GM19467 (cell line): Measurements from ENCODE around the gene PTGFR.

Experiments used
- ATAC-seq: cut with Tn5 transposase; IDR thresholded peaks from one replicate; pipeline ENCODE4 v1.9.1; 2021; ENCODE audit warnings: mild to moderate bottlenecking, moderate library complexity; ENCODE audit not compliant: unreplicated experiment

Gene PTGFR

DNA sequence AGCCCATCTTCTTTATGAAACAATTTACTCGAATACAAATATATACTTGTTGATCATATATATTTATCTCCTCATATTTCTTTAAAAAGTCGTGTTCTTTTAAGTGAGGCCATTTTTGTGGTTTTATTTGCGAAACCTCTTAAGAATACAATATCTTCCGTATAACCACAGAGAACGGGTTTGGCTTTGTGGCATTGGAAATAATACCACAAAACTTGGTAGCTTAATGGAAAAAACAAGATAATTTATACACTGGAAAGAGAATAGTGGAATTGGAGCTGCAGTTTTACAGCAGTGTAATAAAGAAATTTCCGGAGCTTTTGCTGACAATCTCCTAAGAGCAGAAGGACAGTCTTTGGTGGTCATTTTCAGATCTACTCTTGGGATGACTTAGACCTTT lies 29.4 kb downstream of the PTGFR start:
- ATAC-seq: no peak

DNA sequence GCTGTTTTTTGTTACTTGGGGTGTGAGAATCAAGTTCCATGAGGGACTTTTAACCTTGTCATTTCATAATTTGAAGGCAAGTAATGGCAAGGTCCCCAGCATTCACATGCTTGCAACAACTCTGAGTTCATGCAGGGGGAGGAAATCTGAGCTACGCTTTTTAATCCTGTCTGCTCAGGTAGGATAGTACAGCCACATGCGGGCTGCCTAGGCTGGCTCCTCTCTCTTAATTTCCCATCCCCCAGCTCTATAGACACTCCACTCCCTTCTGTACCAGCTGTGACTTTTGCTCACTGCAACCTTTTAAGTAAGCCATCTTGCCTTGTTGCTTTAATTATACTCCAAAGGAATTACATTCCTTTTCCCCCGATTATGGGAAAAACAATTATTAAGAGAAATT lies 30.1 kb downstream of the PTGFR start:
- ATAC-seq: no peak

DNA sequence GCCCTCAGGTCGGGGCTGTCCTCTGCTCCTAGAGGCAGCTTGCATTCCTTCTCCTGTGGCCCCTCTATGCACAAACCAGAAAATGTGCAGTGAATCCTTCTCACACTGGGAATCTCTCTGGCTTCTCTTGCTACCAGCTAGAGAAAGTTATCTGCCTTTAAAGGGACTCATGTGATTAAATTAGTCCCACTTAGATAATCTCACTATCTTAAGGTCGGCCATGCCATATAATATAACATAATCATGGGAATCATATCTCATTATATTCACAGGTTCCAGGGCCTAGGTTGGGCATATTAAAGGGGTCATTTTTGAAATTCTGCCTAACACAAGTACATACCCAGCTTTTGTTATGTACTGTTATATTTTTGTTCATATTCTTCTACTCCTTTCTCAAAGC lies 31.4 kb downstream of the PTGFR start:
- no peak for ATAC-seq

DNA sequence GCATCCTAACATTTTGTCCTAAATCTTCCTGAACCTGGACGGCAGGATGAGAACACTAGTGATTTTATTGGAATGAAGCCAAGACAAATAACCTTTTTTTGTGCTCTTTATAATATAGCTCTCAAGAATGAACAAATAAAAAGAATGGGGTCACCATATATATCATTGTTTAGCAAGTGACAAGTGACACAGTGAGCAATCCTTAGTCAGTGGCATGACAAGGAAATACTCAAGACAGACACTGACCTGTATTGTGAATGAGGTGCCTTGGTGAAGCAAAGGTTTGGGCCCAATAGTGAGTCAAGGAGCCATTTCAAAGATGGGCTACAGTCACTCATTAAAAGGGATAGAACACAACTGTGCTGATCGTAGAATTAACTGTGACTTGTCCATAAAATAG lies 35.7 kb downstream of the PTGFR start:
- no peak for ATAC-seq

DNA sequence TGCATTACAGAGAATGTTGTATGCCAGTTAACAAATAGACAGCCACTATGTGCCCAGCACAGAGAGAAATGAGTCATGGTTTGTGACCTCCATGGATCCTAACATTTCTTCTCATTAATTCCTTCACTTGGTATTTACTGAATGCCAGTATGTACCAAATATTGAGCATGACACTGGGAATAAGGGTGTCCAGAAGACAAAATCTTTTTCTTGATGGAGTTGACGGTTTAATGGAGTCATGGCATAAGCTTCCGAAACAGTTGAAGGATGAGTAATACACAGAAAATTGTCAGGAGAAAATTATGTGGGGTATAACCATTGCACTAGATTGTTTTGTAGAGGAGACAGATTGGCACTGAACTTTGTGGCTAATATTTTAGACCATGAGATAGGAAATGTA lies 36.9 kb downstream of the PTGFR start:
- no peak for ATAC-seq

DNA sequence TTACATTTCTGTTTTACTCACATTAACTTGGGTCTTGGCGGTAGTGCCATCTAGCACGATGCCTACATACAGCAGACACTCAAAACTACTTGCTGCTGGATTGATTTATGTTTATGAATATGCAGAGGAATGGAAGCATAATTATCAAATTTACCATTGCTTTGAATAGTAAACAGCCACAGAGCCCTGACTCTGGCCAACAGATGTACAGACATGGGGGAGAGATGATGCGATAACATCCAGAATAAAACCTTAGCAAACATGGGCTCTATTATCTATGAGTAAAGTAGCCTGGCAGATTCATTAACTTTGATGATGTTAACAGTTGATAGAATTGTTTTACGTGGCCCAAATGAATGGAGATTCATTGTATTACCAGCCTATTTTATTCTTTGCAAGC lies 42.8 kb downstream of the PTGFR start:
- no peak for ATAC-seq

DNA sequence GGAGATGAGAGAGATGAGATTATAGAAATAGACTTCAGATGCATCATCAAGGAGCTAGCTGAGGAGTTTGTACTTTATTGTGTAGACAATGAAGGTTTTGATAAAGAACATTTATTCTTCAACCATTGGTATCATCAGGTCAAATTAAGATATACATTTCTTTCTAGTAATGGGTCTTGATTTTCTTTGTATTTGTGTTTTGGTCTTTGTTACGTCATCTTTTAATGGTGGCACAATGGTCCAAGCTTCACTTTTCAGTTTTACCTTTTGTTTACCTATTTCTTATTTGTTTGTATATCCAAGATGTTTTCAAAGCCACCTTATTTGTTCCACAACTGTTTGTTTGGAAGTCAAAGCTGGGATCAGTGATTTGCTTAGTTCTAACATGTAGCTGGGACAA lies 44.5 kb downstream of the PTGFR start:
- no peak for ATAC-seq

DNA sequence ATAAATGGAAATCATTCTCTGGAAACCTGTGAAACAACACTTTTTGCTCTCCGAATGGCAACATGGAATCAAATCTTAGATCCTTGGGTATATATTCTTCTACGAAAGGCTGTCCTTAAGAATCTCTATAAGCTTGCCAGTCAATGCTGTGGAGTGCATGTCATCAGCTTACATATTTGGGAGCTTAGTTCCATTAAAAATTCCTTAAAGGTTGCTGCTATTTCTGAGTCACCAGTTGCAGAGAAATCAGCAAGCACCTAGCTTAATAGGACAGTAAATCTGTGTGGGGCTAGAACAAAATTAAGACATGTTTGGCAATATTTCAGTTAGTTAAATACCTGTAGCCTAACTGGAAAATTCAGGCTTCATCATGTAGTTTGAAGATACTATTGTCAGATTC lies 45.7 kb downstream of the PTGFR start:
- no peak for ATAC-seq

DNA sequence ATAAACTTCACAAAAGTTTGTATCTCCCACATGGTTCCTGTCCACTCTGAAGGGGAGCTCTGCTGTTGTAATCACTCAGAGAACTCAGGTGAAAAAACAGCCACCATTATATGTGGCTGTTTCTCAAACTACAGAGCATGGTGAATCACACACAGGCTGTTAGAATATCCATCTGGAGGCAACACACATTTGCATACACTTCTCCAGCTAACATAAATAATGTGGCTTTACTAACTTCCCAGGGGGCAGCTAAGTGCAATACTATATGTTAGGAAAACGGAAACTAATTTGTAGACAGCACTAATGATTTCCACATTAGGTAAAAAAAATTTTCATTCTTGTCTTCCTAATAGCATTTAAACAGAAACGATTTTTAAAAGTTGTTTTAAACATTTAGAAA lies 49.3 kb downstream of the PTGFR start:
- no peak for ATAC-seq

DNA sequence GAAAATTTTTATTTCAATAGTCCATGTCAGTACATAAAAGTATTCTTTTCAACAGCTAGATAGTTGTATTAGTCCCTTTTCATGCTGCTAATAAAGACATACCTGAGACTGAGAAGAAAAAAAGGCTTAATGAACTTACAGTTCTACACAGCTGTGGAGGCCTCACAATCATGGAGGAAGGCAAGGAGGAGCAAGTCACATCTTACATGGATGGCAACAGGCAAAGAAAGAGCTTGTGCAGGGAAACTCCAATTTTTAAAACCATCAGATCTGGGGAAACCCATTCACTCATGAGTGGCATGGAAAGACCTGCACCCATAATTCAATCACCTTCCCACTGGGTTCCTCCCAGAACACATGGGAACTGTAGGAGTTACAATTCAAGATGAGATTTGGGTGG lies 50.7 kb downstream of the PTGFR start:
- ATAC-seq: no peak

DNA sequence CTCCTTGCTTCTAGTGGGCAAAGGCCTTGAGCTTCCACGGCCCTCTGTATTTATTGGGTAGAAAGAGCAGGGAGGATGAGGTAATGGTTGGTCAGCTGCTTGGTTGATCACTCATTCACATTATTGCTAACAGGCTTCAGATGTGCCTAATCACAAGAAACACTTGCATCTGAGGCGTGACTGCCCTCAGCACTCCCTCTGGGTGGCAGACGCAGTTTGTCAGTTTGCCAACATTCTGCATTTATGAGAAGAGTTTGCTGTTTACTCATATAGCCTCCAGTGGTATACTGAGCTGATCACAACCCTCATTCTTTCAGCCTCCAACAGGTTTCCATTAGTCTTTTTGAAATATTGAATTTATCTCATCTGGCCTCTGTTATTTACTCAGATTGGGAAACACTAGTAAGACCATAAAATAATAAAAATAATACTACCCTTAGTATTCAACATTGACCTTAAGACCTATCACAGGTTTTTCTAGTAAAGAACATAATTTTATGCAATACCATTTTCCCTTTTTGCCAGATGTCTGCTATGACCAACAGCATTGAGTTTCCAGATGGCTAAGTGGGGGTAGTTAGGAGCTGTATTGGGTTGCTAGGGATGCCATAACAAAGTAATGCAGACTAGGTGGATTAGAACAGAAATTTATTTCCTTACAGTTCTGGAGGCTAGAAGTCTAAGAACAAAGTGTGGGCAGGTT lies 53.3 kb downstream of the PTGFR start:
- no peak for ATAC-seq

DNA sequence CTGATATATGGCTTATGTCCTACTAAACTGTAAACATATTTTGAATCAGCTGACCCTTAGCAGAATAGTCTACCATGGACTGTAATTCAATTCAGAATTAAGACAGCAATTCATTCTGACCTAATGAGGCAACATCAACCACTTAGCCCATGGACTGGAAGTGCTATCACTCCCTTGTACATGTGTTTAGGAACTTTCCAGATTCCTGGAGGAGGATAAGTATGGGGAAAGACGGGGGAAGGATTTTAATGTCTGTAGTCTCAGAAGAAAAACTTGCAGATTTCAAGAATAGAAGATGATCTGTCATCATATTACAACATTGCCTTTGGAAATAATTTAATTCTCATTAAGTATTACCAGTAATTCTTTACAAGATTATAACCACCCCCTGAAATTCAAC lies 56.3 kb downstream of the PTGFR start:
- no peak for ATAC-seq

DNA sequence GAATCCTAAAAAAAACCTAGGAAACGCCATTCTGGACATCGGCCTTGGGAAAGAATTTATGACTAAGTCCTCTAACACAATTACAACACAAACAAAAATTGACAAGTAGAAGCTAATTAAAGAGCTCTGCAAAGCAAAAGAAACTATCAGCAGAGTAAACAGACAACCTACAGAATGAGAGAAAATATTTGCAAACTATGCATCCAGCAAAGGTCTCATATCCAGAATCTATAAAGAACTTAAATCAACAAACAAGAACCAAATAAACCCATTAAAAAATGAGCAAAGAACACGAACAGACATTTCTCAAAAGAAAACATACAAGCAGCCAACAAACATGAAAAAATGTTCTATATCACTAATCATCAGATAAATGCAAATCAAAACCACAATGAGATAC lies 58.6 kb downstream of the PTGFR start:
- no peak for ATAC-seq

DNA sequence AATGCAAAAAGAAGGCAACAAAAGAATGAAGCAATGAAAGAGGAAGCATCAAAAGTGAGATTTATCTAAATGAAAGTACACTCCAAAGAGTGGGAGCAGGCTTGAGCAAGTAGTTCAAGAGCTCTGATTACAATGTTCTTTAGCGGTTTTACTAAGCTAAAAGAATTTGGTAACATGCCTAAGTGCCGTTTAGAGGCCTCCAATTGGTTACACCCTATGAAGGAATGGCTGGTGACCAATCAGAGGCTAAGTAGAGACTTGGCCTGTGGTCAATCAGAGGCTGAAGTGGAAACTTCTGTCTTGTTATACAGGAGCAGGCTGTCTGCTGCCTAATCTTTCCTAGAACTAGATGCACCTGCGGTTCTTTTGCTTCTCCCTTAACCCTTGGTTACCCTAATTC lies 59.1 kb downstream of the PTGFR start:
- ATAC-seq: no peak

DNA sequence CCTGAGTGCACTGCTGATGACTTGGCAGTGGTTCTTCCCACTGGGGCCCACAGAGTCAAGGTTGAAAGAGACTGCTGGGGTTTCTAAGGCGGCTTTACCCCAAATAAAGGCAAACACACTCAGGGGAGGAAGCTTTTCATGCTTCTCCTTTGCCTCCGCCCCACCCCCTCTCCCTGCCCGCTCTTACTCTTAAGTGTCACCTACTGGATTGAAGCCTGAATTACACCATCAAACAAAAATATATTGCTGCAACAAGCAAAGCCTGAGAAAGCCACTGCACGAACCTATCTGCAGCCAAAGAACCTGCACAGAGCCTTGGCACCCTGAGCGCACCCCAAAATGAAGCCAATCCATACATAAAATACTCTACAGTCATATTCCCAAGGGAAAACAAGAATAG lies 63.1 kb downstream of the PTGFR start:
- no peak for ATAC-seq

DNA sequence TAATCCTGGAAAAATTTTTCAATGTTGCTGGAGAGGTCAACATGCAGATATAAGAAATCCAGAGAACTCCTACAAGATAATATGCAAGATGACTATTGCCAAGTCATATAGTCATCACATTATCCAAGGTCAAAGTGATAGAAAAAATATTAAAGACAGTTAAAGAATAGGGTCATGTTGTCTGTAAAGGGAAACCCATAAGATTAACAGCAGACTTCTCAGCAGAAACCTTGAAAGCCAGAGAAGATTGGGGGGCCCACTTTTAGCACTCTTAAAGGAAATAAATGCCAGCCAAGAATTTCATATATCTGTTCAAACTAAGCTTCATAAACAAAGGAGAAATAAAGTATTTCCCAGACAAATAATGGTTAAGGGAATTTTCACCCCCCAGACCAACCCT lies 64.1 kb downstream of the PTGFR start:
- no peak for ATAC-seq

DNA sequence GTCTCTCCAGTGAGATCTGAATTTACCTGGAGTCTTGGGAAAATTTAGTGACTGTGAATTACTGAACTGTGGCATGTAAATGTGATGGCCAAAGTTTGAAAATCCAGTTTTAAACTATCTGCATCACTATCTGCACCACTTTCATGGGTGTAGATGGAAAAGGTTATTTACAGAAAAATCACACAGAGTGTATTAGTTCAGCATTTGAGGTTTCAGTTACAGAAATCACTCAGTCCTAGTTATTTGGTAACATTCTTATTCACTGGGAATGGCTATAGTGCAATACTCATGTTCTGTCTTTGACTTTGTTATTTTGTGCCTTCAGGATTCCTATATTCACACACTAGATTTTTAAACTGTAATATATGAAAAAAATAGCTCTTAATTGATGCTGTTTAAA lies 68.9 kb downstream of the PTGFR start:
- no peak for ATAC-seq

DNA sequence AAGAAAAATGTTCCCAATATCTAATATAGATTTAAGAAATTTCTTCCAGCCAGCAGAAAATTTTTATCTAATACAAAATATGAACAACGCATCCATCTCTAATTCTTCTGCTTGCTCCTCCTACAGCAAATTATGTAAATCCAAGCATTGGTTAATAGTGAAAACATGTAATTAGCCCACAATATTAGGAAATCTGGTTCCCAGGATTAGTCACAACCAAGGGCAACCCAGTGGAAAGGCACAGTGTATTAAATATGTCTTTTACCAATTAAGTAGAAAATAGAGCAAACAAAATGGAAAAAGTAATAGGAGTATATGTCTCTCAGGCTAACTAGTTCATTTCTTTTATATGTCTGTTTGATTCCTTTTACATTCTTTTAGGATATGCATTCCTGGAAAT lies 70.0 kb downstream of the PTGFR start:
- no peak for ATAC-seq

DNA sequence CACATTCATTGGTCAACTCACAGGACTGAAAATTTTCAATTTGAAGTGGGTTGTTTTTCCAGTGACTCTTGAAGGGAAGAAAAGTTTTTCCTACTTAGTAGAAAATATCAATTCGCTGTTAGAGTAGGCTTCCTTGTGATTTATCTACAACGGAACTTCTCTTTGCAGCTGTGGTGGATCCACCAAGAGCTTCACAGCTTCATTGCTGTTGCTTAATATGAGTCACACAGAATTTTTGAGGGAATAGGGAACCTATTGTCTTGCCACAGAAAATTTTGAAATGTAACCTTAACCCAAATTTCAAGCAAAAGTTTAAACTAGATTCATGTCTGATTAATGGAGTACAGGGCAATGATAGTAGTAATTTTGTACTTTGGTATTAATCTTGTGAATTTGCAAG lies 71.1 kb downstream of the PTGFR start:
- no peak for ATAC-seq

DNA sequence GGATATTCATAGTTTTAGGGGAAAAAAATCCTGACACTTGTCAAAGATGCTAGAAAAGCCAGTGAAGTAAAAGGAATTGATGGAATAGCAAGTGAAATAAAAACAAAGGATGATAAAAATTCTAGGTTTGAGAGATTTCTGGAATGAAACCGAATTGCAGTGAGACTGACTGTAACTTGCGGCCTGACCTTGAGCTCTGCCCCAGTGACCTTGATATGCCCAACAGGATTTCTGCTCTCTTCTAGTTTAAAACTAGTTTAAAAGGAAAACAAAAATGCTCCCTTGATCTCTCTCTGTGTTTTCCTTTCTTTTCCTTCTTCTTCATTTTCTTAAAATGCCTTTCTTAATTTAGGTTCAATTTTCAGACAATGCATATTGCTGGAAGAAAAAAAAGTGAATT lies 74.6 kb downstream of the PTGFR start:
- no peak for ATAC-seq

DNA sequence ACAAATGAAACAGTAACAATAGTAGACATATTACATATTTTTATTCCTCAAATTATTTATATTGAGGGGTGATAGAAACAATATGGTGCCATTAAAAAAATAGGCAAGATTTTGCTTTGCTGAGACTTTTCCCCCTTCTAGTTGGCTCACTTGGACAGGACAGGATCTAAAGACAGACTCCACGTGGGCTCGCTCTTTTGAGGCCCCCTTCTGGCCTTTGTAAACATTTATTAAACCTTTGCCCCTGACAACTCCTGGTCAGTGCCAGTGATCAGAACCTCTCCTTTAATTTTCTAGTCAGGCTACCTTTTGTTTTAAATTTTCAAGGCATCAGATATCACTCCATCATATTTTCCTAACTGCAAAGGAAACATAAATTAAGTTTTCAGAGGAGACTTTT lies 79.8 kb downstream of the PTGFR start:
- ATAC-seq: no peak

DNA sequence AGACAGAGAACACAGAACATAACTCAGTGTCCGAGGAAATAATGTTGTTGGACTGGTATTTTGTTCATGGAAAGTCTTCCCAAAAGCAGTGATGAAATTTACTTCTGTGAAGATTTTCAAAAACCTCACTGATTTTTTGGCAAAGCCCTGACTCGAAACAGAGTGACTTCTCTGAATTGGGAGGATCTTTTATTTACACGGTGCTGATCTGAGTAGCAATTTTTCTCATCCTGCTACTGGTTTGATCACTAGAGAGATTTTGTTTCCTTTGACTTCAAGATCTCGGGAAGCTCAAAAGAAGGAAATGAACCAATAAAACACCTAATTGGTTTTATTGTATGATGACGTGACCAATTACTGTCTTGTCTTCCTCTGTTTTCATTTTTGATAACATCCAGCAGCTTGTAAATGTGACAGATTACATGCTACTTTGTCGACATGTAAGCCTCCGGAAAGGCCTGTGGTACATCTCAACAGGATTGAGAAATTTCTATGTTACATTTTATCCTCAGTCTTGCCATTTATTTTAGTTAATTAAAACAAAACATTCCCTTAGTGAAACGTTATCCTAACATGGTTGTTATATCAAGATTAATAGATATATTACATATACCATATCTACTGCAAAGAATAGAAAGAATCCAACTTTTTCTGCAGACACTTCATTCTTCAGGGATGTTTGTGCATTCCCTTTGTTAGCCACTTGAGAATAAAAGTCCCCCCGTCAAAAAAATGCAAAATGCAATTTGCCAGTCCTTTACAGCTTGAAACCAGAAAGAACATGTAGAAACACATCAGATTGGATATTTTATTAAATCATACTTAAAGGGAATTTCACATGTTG lies 86.7 kb downstream of the PTGFR start:
- ATAC-seq: no peak

DNA sequence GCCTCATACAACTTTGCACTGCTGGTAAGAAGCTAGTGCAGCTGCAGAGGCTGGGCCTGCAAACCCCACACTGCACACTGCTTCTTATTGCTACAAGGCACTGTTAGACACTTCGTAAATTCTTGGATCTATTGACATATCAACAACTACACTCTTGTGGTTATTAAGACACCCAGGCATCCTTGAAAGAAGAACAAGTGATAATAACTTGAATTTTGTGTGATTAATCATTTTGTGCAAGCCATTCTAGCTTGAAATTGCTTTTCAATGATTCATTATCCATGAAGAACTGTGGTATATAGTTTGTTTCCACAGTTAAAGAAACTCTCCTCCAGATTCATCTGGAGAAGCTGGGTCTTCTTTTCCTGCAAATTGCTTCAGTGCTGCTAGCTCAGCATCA lies 95.8 kb downstream of the PTGFR start:
- ATAC-seq: no peak
